Activated CD8-positive, alpha-beta memory T cell treated with anti-CD3 and anti-CD28 coated beads, Interleukin-2, amount 50 U/mL, for 24 hours (primary cell): ENCODE measurements around the gene SLC35E2B.
"Not testable (repeated sequence)": the region's sequence is repeated elsewhere in the genome, so short reads cannot be mapped to it uniquely, and the experiment has no call there.

Experiments used
- DNase-seq: peaks from one replicate; pipeline ENCODE4 v3.0.0-alpha.2; 2020; ENCODE audit errors: extremely low read depth

SLC35E2B gene

DNA sequence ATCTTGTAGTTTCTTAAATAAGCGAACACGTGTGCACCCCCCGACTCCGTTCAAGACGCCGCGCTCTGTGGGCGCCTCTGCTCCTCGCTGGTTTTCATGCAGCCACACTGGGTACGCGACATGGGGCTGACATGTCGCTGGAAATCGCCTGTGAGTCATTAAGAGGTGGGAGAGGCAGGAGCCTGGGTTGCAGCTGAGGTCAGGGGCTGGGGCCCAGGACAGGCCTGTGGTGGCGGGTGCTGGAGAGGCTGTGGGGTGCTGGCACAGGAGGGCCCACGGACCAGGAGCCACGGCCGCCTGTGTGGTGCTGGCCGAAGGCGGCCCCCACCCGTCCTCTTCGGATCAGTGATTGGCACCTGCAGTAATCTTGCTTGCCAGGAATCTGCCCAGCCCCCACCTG lies 17.8 kb downstream of the SLC35E2B start:
- DNase-seq, result not testable (repeated sequence)

DNA sequence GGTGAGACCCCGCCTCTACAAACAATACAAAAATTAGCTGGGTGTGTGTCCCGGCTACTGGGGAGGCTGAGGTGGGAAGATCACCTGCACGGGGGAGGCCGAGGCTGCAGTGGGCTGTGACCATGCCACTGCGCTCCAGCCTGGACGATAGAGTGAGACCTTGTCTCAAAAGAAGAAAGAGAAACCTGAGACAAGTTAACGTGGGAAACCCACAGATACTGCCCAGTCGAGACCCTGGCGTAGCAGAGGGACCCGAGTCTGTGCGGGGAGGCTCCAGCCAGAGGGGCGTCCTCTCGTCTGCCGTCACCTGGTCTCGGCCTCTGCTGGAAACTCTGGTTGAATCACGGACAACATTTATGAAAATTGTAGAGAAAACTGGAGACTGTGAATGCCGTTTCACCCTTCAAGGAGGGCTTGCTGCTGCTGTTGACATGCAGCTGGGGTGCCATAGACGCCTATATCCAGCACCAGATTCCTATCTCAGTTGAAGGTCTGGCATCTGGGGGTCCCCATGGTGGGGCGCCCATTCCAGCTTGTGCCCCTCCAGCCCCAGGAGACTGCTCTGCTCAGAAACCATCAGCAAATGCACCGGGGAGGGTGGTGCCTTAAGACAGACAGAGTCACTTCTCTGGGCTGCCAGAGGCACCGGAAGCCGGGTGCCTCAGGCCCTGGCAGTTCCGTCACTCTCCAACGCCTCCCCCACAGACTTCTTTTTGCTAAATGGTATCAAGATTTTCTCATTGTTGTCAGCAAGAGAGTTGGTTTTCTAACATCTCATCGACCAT lies 20.2 kb downstream of the SLC35E2B start:
- no peak for DNase-seq

DNA sequence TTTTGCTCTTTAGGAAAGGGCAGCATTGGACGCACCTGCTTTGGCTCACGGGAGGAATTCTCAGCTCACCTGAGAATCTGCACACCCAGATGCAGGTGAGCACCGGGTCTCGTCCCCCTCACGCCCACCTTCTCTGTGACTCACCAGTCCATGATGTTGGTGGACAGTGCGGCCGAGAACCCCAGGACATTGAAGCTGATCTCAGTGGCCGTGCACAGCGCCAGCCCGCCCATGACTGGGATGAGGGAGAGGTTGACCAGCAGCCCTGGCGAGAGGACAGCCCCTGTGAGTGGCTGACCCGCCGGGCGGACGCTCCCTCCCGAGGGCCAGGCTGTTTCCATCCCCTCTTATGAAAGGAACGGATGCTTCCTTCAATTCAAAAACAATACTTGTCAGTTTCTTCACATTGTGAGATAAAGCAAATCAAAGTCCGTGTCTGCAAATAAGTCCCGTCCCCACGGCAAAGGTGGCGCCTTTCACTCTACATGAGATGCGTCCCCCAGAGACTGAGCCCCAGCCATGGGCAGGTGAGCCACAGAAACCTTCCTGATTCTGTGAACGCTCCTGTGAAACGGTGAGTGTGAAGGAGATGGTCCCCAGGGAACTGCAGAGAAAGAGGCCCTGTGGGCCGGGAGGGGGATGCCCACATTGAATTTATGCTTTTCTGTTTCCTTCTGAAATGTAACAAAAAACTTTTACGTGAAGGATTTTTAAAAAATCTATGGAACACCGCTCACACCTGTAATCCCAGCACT lies 21.1 kb downstream of the SLC35E2B start:
- DNase-seq, result no peak

DNA sequence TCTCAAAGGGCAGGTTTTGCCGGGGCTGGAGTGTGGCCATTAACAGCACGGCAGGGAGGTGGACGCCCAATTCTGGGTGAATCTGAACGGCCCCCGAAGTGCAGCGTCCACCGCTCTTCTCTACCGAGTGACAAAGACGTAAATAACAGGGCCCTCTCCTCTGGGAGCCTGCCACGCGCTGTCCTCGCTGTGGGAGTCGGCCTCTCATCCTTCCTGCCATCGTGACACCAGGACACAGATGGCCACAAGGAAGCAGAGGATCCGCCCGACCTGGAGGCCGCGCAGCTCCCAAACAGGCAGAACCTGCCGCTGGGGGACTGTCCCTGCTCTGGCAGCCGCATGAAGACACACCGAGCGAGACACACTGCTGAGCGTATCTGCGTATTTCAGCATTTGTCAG lies 21.7 kb downstream of the SLC35E2B start:
- no peak for DNase-seq

DNA sequence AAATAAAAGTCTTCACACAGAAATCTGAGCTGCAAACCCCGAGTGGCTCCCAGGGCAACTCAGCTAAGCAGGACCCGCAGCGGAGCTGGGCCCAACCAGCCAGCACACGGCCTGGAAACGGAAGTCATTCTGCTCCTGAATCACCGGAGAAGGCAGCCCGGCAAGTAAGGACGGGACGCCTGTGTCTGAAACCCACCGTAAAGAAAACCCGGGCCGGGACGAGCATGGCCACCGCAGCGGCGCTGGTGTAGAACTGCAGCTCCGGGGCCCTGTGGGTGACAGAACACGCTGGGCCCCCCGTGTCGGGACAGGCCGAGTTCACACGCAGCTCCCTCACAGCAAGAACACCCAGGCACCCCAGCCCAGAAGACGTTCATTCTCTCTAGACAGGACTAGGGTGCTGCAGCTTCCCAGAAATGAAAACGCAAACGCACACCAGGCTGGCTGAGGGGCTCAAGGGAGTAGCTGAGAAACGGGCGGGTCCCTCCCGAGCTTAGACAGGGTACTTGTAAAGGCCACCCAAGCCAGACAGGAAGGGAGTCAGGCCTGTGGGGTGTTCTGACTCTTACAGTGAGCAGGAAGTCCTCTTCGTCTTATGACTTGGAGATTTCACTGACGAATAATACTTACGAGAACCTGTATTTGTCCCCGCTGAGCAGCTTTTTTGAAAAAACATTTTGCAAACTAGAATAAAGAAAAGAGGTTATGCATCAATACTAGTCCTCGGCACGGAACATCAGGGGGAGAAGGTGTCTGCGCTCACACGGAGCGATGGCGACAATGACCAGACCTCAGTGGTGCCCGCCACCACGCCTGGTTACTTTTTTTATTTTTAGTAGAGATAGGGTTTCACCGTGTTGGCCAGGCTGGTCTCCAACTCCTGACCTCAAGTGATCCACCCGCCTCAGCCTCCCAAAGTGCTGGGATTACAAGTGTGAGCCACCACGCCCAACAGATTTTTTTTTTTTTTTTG lies 22.8 kb downstream of the SLC35E2B start:
- DNase-seq, result no peak

DNA sequence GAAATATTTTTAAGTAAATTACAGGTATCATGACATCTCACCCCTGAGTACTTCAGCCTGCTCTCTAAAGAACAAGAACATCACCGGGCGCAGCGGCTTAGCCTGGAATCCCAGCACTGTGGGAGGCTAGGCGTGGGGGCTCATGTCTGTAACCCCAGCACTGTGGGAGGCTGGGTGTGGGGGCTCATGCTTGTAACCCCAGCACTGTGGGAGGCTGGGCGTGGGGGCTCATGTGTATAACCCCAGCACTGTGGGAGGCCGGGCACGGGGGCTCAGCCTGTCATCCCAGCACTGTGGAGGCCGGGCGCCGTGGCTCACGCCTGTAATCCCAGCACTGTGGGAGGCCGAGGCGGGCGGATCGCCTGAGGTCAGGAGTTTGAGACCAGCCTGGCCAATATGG lies 26.1 kb downstream of the SLC35E2B start:
- DNase-seq, result no peak

DNA sequence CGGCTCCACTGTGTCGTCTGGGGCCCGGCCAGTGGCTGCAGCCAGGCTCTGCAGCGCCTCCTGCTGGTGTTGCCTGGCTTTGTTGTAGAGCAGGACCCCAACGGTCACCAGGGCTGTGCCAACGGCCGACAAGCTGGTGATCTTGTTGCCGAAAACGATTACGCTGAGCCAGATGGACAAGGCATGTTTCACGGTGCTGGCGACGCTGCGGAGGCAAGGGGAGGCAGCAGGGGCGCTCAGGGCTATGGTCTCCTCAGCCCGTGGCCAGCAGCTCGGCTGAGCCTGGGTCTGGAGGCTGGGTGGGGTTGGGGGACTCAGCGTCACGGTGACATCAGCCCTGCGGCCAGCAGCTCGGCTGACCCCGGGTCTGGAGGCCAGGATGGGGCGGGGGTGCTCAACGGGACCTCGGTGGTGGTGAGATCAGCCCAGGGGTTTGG lies 26.8 kb downstream of the SLC35E2B start:
- DNase-seq, result no peak

DNA sequence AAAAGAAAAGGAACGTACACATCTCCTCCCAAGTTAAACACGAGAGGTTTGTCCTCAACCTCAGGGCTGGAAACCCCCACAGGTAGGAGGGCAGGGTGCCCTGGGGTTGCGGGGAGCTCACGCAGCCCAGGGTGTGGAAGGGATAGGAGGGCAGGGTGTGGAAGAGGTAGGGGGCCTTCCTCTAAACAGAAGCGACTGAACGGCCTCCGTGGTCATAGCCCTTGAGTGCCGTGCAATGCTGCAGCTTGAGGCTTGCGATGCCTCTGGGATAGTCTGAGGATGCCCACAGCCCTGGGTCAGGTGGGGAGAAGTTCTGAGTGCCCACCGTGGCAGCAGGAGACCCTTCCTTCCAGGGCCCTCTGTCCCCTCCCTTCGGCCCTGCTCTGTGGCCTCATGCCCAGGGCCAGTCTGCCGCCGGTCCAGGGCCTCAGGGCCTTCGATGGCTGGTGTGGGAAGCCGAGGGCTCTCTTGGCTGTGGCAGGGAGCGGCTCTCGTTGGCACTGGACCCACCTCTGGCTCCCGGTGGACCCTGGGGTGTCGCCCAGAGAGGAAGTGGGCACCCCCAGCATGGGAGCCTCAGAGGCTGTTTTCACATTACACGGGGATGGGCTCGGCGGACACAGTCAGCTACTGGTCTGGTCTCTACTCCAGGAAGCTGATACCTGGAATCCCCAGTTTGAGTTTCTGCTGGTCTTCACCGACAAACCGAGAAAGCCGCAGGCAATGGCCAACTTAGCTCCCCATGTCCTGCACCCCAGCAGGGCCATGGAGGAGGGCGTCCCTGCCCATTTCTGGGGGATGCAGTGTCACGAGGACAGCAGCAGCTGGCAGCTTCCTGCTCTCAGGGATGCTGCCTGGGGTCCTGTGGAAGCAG lies 27.4 kb downstream of the SLC35E2B start:
- no peak for DNase-seq

DNA sequence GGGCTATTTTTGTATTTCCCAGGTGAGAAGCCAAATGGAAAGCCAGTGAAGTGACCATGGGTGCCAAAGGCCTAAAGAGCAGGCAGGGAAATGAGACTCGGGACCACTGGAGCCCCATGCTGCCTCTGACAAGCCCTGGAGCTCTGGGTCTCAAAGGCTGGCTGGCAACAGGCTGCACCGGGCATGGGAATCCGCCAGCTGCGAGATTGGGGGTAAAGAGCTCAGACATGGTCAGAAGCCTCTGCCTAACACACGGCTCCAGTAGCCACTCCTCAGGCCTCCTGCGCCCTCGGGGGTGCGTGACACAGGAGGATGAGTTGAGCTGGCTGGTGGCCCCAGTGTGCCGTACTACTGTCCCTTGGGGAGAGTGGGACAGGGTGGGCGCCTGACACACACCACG lies 28.3 kb downstream of the SLC35E2B start:
- not testable (repeated sequence) for DNase-seq

DNA sequence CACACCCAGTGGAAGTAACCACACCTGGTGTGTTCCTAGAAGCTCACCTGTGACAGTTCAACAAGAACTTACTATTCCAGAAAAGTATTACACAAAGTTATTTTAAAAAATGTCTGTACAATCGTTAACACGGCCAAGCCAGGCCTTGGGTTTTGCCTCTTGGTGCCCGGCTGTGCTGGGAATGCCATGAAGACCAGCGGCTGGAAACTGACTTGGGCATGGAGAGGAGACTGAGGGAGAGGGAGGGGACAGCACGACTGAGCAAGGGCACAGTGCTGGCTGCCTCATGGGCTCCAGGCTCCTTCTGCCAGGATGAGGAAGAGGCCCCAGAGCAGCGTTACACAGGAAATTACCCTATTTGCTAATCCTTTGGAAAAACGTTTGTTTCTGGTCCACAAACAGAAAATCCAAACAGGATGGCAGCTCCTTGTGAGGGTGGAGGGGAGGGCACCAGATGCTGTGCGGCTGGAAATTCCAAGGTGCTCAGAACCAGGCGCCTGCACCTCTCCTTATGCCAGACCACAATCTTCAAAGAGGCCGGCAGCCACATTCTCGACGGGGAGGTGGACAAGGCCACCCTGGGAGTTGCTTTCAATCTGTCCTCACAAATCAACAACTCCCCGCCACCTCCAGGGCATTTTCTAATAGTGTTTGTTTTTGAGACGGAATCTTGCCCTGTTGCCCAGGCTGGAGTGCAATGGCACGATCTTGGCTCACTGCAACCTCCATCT lies 29.6 kb downstream of the SLC35E2B start:
- not testable (repeated sequence) for DNase-seq

DNA sequence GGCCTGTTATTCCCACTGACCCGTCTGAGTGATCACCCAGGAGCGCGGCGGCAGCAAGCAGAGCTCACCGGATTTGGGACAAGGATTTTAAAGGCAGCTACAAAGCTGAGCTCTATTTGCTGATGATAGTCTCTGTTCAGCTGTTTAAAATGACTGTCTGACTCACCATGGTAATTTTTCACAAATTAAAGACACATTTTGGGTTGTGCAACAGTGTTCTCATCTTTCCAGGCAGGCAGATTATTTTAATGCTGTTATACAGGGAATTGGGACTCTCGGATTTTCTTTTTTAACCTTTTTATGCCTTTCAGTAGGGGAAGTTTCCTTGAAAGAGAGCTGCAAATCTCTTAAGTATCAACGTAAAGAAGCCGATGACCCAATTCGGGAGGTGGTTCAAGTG lies 30.2 kb downstream of the SLC35E2B start:
- DNase-seq, result not testable (repeated sequence)

DNA sequence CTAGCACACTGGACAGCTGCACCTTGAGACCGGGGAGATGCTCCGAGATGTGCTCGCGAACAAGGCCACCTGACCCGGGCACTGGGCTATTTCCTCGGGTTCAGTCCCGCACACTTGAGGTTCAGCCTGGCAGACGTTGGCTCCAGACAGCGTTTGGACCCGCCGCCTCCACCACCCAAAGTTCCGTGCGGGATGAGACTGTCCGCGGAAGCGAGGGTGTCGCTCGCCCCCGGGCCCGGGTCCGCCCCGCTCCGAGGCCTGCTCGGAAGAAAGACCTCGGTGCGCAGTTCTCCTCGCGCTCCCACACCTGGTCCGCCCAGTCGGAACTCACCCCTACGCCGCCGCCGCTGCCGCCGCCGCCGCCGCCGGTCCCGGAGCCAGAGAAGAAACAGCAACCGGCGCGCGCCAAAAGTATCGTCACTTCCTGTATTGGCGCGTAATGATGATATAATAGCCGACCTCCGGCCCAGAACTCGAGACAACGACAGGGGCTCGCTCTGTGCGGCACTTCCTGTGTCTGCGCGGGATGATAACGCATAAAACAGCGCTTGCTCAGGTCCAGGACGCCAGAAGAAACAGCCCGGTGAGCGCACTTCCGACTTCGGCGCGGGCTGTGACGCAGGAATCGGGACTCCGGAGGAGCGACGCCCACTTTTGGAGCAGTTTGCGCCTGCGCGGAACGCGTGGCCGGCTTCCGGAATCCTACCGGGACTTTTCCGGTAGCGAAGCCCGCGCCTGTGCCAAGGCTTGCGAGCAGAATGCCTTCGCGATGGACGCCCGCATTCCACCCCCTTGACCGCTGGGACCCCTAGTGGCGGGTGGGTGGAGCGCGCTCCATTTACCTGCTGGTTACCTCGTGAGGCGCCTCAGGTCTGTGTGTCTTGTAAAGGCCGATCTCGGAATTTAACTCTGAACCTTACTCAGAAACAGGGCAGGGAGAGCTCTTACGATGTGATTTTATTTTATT lies 33.7 kb downstream of the SLC35E2B start, which contains the start of gene CDK11B:
Gene CDK11B (minus strand): TSS at position 422 of the 967 bp plus-strand sequence. CDS start 1,519 bp downstream, outside the sequence.
- peak; percentile 97 for DNase-seq

DNA sequence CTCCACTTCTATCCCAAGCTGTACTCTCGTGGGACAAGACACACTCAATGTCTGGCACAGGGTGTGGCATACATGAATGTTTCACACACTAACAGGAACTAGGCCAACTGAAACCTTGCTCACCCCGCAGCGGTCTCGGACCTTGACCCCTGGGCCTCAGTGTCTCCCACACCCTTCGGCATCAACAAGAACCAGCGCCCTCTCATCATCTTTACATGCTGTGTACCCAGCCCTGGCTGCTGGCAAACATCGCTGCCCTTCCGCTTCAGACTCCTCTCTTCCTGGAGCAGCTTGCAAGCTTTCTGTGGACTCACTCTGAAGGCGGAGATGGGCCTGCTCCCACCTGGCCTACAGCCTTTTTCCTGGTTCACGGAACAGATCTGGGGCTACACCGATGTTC lies 44.3 kb downstream of the SLC35E2B start:
- not testable (repeated sequence) for DNase-seq

DNA sequence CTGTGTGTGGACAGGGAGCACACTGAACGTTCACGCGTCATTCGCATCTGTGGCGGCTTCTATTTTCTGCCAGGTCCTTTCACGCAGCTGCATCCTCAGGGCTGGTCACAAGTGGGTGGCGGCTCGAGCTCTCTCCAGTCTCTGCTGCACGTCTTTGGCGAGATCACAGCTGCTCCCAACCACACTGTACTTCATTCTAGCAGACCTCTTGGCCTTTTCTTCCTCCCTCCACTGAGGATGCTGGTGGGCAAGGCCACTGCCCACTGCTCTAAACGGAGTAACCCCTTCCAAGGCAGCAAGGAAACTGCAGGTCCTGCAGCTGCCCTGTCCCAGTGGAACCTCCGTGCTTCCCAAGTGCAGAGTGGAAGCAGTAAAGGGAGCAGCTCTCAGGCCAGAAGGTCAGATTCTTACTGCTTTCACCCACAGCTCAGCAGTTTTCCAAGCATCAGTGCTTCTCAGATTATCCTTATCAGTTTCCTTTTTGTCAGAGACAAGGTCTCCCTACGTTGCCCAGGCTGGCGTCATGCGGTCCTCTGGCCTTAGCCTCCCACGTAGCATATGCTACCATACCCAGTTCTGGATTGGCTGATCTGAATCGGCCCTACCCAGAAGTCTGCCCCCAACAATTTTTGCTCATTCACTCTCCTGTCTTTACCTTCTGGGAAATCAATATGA lies 44.9 kb downstream of the SLC35E2B start:
- not testable (repeated sequence) for DNase-seq

DNA sequence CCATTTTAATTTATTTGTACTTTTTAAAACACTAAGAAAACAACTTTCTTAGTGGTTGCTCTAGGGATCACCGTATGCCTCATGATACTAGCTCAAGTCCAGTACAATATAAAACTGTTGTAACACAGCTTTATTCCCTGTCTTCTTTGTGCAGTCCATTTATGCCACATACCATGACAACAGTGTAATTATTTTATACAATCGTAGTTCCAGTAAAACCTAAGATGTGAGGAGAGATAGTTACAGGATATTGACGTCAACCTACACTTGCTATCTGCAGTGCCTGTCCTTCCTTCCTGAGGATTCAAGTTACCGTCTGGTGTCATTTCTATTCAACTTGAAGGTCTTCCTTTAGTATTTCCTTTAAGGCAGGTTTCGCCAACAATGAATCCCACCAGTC lies 46.3 kb downstream of the SLC35E2B start:
- not testable (repeated sequence) for DNase-seq

DNA sequence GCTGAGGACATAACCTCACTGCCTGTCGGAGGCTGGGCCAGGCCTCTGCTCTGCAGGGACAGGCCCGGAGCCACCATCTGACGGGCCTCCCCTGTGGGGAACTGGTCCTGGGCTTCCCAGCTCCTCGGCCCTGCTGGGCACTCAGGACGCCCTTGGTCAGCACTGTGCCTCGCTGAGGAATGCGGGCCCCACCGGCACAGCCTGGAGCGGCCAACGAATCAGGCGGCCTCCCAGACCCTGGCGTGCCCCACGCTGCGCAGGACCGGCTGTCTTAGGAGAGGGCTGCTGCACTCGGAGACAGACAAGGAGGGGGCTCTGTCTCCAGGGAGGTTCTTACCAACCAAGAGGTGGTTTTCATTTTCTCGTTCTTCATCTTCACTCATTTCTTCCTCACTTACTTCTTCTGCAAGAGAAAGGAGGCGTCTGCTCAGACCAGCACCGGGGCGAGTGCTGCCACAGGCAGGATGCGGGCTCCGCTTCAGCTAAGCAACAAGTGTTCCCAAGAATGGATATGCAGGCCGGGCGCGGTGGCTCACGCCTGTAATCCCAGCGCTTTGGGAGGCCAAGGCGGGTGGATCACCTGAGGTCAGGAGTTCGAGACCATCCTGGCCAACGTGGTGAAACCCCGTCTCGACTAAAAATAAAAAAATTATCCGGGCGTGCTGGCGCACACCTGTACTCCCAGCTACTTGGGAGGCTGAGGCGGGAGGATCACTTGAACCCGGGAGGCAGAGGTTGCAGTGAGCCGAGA lies 51.7 kb downstream of the SLC35E2B start:
- DNase-seq, result not testable (repeated sequence)

DNA sequence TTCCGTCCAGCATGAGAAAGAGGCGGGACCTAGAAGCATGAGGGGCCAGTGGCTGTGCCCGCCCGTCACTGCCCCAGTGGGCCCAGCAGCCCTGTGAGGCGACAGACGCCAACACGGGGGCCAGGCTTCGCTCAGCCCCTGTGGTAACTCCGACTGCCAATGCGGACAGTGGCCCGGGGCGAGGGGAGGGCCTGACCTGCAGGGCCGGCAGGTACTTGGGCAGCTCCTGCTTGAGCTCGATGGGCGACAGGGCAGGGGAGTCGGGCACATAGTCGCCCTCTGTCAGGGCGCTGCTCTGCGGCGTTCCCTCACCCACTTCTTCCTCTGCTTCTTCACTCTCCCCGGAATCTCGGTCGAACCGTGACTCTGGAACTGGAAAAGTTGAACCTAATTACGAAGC lies 52.5 kb downstream of the SLC35E2B start:
- not testable (repeated sequence) for DNase-seq
